DOHH2 (cell line): Measurements from ENCODE around the gene OTOF.

ENCODE experiments used
- H3F3A ChIP-seq: fragments of 200-600 bp; sonication (generic), shearing (Covaris generic); 2 replicates; pipeline ENCODE4 v1.6.0; 2016; ENCODE audit warnings: antibody characterized with exemption, mild to moderate bottlenecking; ENCODE audit not compliant: control insufficient read depth, insufficient read depth
- H3K27ac ChIP-seq: fragments of 200-600 bp; sonication (generic); 2 replicates; pipeline ENCODE4 v1.5.1; 2014; ENCODE audit warnings: low read depth, mild to moderate bottlenecking, low read length, moderate library complexity
- H3K27me3 ChIP-seq: fragments of 200-600 bp; sonication (generic); 2 replicates; pipeline ENCODE4 v1.6.1; 2014; ENCODE audit warnings: mild to moderate bottlenecking, low read length, mixed read lengths; ENCODE audit not compliant: control insufficient read depth
- H3K36me3 ChIP-seq: fragments of 200-600 bp; sonication (generic); 2 replicates; pipeline ENCODE4 v1.6.1; 2014; ENCODE audit warnings: mild to moderate bottlenecking, low read length, moderate library complexity, mixed read lengths; ENCODE audit not compliant: control insufficient read depth
- H3K4me1 ChIP-seq: fragments of 200-600 bp; sonication (generic); 2 replicates; pipeline ENCODE4 v1.6.1; 2014; ENCODE audit warnings: mild to moderate bottlenecking, low read length, mixed read lengths; ENCODE audit not compliant: control insufficient read depth
- H3K4me2 ChIP-seq: fragments of 200-600 bp; sonication (generic); 2 replicates; pipeline ENCODE4 v1.6.0; 2014; ENCODE audit warnings: mild to moderate bottlenecking, low read length, moderate library complexity
- H3K4me3 ChIP-seq: fragments of 200-600 bp; sonication (generic); 2 replicates; pipeline ENCODE4 v1.5.1; 2014; ENCODE audit warnings: mild to moderate bottlenecking, low read length, mixed read lengths
- H3K79me2 ChIP-seq: fragments of 200-600 bp; sonication (generic); 2 replicates; pipeline ENCODE4 v1.6.1; 2014; ENCODE audit warnings: mild to moderate bottlenecking, low read length, mixed read lengths; ENCODE audit not compliant: control insufficient read depth
- H3K9me2 ChIP-seq: fragments of 200-600 bp; sonication (generic); replicated peaks from 2 replicates; pipeline ENCODE4 v1.6.1; 2014; ENCODE audit warnings: mild to moderate bottlenecking, low read length, mixed read lengths; ENCODE audit not compliant: control insufficient read depth
- H3K9me3 ChIP-seq: fragments of 200-600 bp; sonication (generic); 2 replicates; pipeline ENCODE4 v1.6.1; 2014; ENCODE audit warnings: antibody characterized with exemption, low read length, mixed read lengths; ENCODE audit not compliant: control insufficient read depth, insufficient read depth
- H4K20me1 ChIP-seq: fragments of 200-600 bp; sonication (generic); 2 replicates; pipeline ENCODE4 v1.6.0; 2014; ENCODE audit warnings: low read depth, mild to moderate bottlenecking, antibody characterized with exemption, low read length, moderate library complexity; ENCODE audit not compliant: control insufficient read depth, insufficient read depth
- EZH2phosphoT487 ChIP-seq: fragments of 200-600 bp; sonication (generic); IDR thresholded peaks from 2 replicates; pipeline ENCODE4 v1.6.1; 2017; ENCODE audit warnings: borderline replicate concordance, mild to moderate bottlenecking, antibody characterized with exemption, low read length, moderate library complexity, mixed read lengths
- TF ChIP-seq, protein P1 (sequence below): fragments of 200-600 bp; sonication (generic); IDR thresholded peaks from one replicate; pipeline ENCODE4 v1.5.1; 2014; ENCODE audit warnings: antibody characterized with exemption, mild to moderate bottlenecking, low read depth, low read length; ENCODE audit not compliant: poor library complexity, severe bottlenecking

OTOF gene

DNA sequence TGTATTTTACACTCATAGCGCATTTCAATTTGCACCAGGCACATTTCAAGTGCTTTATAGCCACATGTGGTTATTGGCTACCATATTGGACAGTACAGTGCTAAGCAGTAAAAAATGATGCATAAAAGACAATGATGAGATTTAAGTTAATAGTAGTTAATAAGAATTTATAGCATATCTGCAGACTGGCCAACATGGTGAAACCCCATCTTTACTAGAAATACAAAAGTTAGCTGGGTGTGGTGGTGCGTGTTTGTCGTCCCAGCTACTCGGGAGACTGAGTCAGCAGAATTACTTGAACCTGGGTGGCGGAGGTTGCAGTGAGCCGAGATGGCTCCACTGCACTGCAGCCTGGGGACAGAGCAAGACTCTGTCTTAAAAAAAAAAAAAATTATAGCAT, 66.5 kb downstream of the OTOF start:
- Histone ChIP-seq H3K4me2 (no peak overlapping the region), H3K9me3 (no peaks in the 10 kb centered on the region), H3F3A (no peaks in the 10 kb centered on the region), H3K9me2 (no peaks in the 10 kb centered on the region), H3K4me1 (no peaks in the 10 kb centered on the region), H4K20me1 (no peaks in the 10 kb centered on the region), H3K79me2 (no peaks in the 10 kb centered on the region), H3K27ac (no peak overlapping the region), H3K4me3 (no peak overlapping the region), H3K27me3 (peaks cover 16% of the 10 kb centered on the region), H3K36me3 (no peaks in the 10 kb centered on the region)
- no peak for TF ChIP-seq EZH2phosphoT487
- TF ChIP-seq, protein P1, sequence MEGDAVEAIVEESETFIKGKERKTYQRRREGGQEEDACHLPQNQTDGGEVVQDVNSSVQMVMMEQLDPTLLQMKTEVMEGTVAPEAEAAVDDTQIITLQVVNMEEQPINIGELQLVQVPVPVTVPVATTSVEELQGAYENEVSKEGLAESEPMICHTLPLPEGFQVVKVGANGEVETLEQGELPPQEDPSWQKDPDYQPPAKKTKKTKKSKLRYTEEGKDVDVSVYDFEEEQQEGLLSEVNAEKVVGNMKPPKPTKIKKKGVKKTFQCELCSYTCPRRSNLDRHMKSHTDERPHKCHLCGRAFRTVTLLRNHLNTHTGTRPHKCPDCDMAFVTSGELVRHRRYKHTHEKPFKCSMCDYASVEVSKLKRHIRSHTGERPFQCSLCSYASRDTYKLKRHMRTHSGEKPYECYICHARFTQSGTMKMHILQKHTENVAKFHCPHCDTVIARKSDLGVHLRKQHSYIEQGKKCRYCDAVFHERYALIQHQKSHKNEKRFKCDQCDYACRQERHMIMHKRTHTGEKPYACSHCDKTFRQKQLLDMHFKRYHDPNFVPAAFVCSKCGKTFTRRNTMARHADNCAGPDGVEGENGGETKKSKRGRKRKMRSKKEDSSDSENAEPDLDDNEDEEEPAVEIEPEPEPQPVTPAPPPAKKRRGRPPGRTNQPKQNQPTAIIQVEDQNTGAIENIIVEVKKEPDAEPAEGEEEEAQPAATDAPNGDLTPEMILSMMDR: no peak

DNA sequence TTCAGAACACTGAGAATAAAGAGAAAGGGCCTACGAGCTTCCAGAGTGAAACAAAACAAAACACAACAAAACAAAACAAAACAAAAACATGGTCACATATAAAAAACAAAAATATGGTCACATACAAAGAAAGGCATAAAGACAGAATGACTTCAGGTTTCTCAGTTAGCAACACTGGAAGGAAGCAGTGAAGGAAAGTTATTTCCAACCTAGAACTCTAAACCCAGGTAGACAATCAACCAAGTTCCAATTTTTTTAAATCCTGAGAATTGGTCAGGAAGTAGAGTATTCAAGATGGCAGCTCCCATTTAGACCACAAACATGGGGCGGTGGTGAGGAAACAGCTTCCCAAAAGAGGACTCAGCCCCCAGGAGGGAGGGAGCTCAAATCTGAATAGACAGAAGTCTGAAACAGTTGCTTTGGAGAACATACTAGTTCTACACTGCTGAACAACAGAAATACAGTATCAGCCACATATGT, 67.1 kb downstream of the OTOF start:
- Histone ChIP-seq H3K4me1 (no peaks in the 10 kb centered on the region), H3K79me2 (no peaks in the 10 kb centered on the region), H3K27me3 (peaks cover 16% of the 10 kb centered on the region), H3K36me3 (no peaks in the 10 kb centered on the region), H3K27ac (no peak overlapping the region), H3K9me2 (no peaks in the 10 kb centered on the region), H3K4me2 (no peak overlapping the region), H4K20me1 (no peaks in the 10 kb centered on the region), H3F3A (no peaks in the 10 kb centered on the region), H3K4me3 (no peak overlapping the region), H3K9me3 (no peaks in the 10 kb centered on the region)
- TF ChIP-seq, protein P1: no peak
- TF ChIP-seq EZH2phosphoT487: no peak

DNA sequence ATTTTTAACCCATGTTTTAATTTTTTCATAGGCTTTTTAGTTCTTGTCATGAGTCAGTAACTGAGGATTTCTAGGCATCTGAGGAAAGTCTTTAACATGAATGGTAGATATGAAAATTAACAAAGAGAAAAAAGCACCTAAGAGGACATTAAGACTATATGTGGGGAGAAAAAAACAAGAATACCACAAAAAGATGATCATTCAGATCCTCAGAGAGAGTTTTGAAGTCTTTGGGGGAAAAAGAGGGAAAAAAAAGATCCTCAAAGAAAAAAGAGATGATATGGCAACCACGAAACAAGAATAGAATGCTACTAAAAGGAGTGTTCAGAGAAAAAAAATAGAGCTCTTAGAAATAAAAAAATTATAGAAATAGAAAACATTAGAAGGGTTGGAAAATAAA, 68.1 kb downstream of the OTOF start:
- H3K36me3 ChIP-seq: no peaks in the 10 kb centered on the region
- H3K4me1 ChIP-seq: no peaks in the 10 kb centered on the region
- H3K27me3 ChIP-seq: peaks cover 16% of the 10 kb centered on the region
- TF ChIP-seq EZH2phosphoT487: no peak
- TF ChIP-seq, protein P1: no peak
- no peaks in the 10 kb centered on the region for H3K9me2 ChIP-seq
- H3F3A ChIP-seq: no peaks in the 10 kb centered on the region
- H3K4me2 ChIP-seq: no peak overlapping the region
- no peaks in the 10 kb centered on the region for H3K79me2 ChIP-seq
- H3K9me3 ChIP-seq: no peaks in the 10 kb centered on the region
- H3K27ac ChIP-seq: no peak overlapping the region
- no peaks in the 10 kb centered on the region for H4K20me1 ChIP-seq
- no peak overlapping the region for H3K4me3 ChIP-seq
